Activated CD4-positive, alpha-beta T cell treated with anti-CD3 and anti-CD28 coated beads, Interleukin-2, amount 50 U/mL, for 16 hours (primary cell): ENCODE data around the gene DDI2.
A peak's percentile ranks its signal among the peaks of the same experiment; 100 is the strongest.

Experiments
- DNase-seq: peaks from one replicate; pipeline ENCODE4 v3.0.0-alpha.2; 2020

Gene DDI2

GRCh38 chr1:15605398-15606383 lies 11.6 kb upstream of the DDI2 start:
- DNase-seq, result no peak

GRCh38 chr1:15609631-15610030 lies 7.6 kb upstream of the DDI2 start:
- no peak for DNase-seq

- no peak for DNase-seq
Observed at GRCh38 chr1:15610167-15610566, 7.1 kb upstream of the DDI2 start.

GRCh38 chr1:15616373-15617172 lies 685 bp upstream of the DDI2 start:
- no peak for DNase-seq

GRCh38 chr1:15618077-15618654 lies 908 bp downstream of the DDI2 start:
- DNase-seq, result peak; percentile 35

- no peak for DNase-seq
Observed at GRCh38 chr1:15618655-15619525, 1.6 kb downstream of the DDI2 start.

GRCh38 chr1:15620155-15620545 lies 2.9 kb downstream of the DDI2 start:
- peak; percentile 40 for DNase-seq

- DNase-seq, result no peak
Observed at GRCh38 chr1:15620902-15621682, 3.8 kb downstream of the DDI2 start.

- DNase-seq, result no peak
Observed at GRCh38 chr1:15621975-15622374, 4.7 kb downstream of the DDI2 start.

- no peak for DNase-seq
Observed at GRCh38 chr1:15622712-15623373, 5.6 kb downstream of the DDI2 start.

- DNase-seq, result no peak
Observed at GRCh38 chr1:15623435-15623834, 6.2 kb downstream of the DDI2 start.

GRCh38 chr1:15624133-15624714 lies 7.0 kb downstream of the DDI2 start:
- DNase-seq, result no peak

- no peak for DNase-seq
Observed at GRCh38 chr1:15625056-15625917, 8.0 kb downstream of the DDI2 start.

GRCh38 chr1:15626269-15626950 lies 9.2 kb downstream of the DDI2 start:
- no peak for DNase-seq

- DNase-seq, result peak; percentile 24
Observed at GRCh38 chr1:15627343-15627988, 10.2 kb downstream of the DDI2 start.

GRCh38 chr1:15628003-15628402 lies 10.7 kb downstream of the DDI2 start:
- no peak for DNase-seq

- no peak for DNase-seq
Observed at GRCh38 chr1:15633756-15634420, 16.6 kb downstream of the DDI2 start.

- no peak for DNase-seq
Observed at GRCh38 chr1:15636436-15636835, 19.2 kb downstream of the DDI2 start.
